Muscle of arm (tissue), 12 donors: ENCODE measurements around the gene LGR5. TPM values are rescaled to one million over a fixed set of nuclear protein-coding genes. Genes with fewer than 3 reads are reported as not detected.

Source experiments
- DNase-seq: peaks from one replicate; pipeline ENCODE4 v3.0.0-alpha.2; 2013
- polyA plus RNA-seq, 12 donors: library from polyadenylated mRNA; unstranded; fragments of 120-200 nt; gene quantifications; one replicate each; pipeline ENCODE4 v1.2.1, GENCODE V29; 2013; ENCODE audit not compliant: insufficient read length in 12 of 12

LGR5 gene
- polyA plus RNA-seq, 12 donors: 3.1 to 24.8 (median 5.9) TPM; not detected in 1

DNA sequence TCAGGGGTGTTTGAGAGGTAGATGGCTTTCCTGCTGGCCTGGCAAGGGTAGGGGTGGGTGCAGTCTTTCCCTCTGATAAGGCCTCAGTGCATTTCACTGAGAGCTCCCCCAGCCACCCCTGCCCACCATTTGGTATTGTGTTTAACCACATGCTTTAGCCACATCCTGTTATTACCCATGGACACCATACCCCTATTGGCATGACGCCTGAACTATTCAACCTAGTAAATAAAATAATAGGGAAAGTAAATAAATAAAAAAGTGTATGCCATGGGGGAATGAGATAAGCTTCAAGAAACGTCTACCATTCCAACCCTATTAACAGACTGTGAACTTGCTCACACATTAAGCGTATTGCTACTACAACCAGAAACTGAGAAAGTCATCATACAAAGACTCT is 7.6 kb upstream of the LGR5 start:
- no peak for DNase-seq

DNA sequence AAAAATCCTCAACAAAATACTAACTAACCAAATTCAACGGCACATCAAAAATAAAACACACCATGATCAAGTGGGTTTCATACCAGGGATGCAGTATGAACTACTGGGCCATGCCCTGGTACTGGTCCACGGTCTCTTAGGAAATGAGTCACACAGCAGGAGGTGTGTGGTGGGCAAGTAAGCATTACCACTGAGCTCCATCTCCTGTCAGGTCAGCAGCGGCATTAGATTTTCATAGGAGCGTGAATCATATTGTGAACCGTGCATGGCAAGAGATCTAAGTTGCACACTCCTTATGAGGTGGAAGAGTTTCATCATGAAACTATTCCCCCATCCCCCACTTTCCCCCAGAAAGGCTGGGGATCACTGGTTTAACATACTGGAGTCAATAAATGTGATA is 6.7 kb upstream of the LGR5 start:
- DNase-seq: no peak

- no peak for DNase-seq
Measured at GRCh38 chr12:71436696-71437095, 2.9 kb upstream of the LGR5 start.

DNA sequence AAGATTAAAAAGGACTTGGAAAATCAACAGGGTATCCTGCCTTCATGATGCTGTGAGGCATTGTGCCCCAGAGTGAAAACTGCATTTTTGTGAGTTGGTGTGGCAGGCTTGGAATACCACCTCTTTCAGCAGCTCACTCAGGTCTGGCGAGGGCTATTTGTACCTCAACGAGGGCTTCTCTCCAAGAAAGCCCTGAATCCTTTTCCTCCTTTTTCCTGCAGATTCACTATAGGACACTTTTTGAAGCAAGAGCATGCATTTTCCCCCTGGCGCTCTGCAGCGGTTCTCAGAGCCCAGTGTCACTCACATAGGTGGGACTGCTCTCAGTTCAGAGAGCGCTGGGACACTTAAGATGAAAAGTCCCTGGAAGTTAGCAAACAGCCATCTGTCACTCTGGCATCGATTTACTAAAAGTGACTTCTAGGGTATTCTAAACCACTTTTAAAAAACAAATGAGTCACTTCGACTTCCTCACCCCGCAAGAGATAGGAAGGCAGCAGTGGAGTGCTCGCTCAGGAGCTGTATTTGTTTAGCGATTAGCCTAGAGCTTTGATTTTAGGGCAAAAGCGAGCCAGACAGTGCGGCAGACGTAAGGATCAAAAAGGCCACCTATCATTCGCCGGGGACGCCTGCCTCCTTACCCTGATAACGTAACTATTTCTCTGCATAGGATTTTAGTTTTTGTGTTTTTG is 782 bp upstream of the LGR5 start:
- no peak for DNase-seq

DNA sequence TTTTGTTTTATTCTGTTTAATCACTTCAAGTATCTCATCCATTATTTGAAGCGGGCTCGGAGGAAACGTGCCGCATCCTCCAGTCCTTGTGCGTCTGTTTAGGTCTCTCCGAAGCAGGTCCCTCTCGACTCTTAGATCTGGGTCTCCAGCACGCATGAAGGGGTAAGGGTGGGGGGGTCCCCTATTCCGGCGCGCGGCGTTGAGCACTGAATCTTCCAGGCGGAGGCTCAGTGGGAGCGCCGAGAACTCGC is 311 bp upstream of the LGR5 start:
- DNase-seq: no peak

GRCh38 chr12:71440345-71440762 is 756 bp downstream of the LGR5 start:
- DNase-seq: no peak

DNA sequence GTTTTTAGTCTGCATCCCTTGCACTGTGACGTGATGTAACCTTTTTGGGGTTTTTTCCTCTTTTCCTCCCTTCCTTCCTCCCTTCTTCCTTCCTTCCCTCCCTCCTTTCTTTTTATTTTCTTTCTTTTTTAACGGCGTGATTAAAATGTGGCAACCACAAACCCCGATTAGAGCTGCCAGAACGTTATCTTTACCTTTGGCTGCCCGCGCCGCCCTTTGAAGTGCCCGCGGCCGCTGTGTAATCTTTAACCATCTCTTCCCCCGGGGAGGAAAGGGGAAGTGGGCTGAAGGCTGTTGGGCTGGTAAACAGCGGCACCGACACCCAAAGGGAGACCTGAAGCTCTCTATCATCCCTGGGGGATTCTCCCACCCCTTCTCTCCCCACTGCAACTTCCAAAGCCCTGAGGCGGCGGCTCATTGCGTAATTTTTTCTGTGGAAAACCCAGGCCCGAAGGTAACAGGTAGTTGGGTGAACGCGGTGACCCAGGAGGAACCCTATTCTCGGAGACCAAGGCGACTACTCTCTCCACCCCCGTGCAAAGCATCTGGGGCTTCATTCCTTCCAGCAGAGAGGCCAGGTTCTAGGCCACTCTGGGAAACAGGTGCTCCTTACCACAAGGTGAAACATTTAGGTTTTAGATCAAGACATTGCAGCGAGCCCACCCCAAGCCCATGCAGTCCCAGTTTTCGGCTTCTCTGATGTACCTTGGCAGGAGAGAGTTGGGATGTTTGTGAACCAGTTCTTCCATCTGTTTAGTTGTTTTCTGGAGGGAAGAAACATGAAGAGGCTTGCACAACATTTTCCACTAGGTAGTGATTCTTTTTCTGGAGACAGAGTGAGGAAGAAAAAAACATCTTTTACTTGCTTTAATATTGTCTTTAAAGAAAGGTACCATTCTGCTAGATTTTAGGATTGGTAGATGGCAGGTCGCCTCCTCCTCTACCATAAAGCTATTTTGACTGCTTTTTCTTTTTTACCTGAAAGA is 1.5 kb downstream of the LGR5 start:
- DNase-seq: no peak

GRCh38 chr12:71441836-71442566 is 2.4 kb downstream of the LGR5 start:
- DNase-seq: no peak

DNA sequence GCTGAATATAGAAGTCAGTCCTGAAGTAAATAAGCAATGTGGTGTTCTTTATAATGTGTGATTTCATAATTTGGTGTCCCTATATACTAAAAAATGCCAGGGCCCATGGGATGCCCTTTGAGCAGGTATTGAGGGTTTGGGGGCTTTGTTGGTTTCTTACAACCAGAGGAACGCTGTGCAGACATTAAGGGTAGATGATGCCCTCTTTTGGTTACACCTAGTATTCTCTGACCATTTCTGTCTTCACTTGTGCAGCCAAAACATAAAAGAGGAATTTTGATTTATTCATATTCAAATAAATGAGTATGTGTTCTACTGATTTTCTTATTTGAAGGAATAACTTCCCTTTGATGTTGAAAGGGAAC is 3.0 kb downstream of the LGR5 start:
- DNase-seq: no peak

DNA sequence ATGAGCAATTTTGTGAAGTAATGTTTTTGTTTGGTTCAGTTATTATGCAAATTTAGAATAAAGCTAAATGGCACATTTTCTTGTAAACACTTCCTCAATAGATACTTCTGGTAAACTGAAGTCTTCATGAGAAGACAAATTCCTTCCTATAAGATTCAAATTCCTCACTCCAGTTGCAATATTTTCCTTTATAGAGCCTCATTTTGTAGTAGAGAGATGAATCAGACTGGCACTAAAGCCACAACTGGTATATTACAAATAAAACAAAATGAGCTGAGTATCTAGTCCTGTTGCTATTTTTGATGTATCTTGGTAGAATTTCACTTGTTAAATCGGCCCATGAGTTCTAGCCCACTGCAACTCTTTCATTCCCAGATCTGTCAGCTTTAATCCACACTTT is 5.5 kb downstream of the LGR5 start:
- no peak for DNase-seq

GRCh38 chr12:71447691-71448132 is 8.1 kb downstream of the LGR5 start:
- DNase-seq: peak; percentile 46

- no peak for DNase-seq
Measured at GRCh38 chr12:71448150-71448581, 8.6 kb downstream of the LGR5 start.

DNA sequence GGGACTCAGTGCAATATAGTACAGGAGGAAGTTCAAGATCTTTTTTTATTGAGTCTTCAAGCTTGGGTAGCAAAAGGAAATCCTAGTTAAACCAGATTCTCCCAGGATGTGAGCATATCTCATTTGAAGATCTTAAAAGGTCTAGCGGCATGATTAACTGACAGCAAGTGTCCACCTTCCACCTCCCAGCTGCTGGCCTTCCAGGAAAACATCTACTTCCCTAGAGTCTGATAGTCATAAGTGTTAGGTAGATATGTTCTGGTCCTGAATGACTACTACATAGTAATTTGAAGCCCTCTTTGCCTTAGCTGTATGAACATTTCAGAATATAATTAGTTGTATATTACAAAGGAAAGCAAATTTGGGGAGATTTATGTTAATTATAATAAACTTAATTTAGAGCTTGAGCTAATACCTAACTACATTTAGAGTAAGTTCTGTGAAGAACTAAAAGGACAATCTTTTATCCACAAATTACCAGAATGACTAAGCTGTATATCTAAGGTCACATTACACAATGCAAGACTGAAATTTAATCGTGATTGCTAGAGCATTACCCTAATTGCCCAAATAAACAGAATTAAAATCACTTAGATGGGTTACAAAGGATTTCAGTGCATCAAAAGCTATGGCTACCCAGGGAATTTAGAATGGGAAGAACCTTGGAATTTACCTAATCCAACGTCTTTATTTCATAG is 9.9 kb downstream of the LGR5 start:
- DNase-seq: no peak

GRCh38 chr12:71452006-71452405 is 12.4 kb downstream of the LGR5 start:
- DNase-seq: no peak

DNA sequence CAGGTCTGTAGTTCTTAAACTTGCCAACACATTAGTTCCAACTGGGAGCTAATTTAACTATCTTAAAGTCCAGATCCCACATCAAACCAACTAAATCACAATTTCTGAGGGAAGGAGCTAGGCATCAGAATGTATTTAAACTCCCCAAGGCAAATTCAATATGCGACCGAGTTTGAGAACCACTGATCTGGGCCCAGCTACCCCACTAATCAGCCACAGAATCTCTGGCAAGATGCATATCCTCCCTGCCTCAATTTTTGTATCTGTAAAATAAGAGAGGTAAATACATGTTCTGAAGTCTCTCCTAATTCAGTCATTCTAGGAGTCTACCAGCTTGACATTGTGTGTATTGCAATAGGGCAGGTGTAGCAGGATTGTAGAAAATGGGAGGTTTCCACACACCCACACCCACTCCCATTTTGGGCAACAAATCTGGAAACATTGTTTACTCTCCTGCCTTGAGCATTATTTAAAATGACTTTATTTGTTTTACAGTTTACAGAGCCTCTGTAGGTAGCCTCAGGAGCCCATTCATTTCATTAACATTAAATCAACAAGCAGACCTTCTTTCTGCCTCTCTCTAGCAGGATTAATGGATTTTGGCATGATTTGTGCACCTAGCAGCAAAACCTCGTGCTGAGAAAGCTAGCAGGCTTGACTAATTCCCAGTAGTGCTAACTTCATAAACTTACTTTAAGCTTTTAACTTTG is 15.6 kb downstream of the LGR5 start:
- no peak for DNase-seq

GRCh38 chr12:71456316-71456715 is 16.7 kb downstream of the LGR5 start:
- no peak for DNase-seq

DNA sequence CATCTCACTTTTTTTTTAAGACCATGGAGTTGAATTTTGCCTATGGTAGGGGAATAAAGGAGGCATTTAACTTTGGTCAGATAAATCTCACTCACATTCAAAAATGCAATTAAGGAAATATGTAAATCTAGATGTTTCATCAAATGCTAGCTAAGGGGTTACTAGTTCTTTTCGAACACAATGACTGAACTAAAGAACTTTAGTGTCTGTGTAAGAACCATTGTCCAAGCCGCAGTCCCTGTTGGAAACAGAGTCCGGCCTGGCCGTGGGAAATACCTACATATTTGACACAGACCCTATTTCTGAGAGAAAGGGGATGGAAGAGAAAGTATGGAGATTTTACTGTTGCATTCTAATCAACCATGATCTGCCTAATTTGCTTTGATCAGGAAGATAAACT is 17.4 kb downstream of the LGR5 start:
- no peak for DNase-seq

- no peak for DNase-seq
Measured at GRCh38 chr12:71460318-71460717, 20.7 kb downstream of the LGR5 start.

DNA sequence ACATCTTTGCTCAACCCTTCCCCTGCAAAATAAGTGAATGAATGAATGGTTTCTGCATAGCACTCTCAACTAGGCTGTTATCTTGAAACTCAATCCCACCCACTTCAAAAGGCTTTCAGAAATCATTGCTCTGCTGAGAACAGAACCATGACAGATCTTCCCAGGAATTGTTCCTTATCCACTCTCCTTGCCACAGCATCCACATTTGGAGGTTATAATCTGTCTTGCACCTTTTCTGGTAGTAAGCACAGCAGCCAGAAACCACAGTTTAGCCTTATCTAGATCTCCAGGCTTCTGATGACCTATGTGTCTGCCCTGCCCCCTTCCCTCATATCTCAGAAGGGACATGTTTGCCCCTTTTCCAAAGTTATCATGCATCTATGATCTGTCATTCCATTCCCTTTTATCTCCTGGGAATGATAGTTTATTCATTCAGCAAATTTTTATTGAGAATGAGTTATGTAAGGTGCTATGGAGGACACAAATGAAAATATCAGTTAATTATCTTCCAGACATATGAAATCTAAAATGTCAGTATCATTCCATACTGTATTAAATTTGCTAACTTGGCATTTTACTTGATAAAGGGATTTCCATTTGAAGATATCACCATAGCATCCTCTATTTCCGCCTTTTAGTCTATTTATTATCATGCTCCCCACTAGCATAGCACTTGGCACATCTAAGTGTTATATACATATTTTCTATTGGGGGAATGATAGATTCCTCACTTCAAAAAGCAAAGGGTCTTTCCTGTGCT is 21.4 kb downstream of the LGR5 start:
- no peak for DNase-seq

DNA sequence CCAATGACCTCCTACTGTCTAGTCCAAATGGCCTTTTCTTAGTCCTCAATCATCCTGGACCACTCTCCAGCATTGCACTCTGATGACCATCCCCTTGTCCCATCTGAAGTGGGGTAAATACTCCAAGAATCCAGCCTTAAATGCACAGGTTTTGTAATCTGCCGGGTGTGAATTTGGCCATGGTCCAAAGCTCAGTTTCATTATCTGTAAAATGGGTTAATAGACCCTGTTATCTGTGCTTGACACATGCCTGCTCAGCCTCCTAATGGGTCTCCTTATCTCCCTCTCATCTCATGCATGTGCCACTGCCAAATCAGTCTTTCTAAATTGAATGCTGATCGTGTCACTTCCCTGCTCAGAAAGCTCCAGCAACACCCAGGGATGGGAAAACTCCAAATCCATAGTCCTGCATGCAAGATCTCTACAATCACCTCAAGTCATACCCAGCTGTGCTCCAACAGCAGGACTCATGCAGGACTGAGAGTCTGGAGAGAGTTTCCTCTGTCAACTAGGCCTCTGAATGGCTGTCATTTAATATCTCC is 22.3 kb downstream of the LGR5 start:
- no peak for DNase-seq
